CD4-positive, CD25-positive, alpha-beta regulatory T cell (primary cell): ENCODE measurements around the gene CNTN4. TPM values are rescaled to one million over a fixed set of nuclear protein-coding genes. Genes with fewer than 3 reads are reported as not detected.
A peak's percentile ranks its signal among the peaks of the same experiment; 100 is the strongest.

Experiments
- ATAC-seq, 2 donors: fragments of 150-1000 bp; cut with Tn5 transposase; one replicate each; pipeline ENCODE4 v1.10.0; 2021; ENCODE audit warnings: low read depth in 2 of 2, moderate number of reproducible peaks in 2 of 2, moderate library complexity in 1 of 2
- DNase-seq, 3 donors: peaks; one replicate each; pipeline versions ENCODE4 v3.0.0 to v3.0.0-alpha.2; 2012 to 2022; ENCODE audit warnings: mixed read lengths in 1 of 3
- H3K27ac ChIP-seq: one replicate; pipeline ENCODE4 v1.7.0; 2013; ENCODE audit warnings: mild to moderate bottlenecking, low read length; ENCODE audit not compliant: insufficient read depth, poor library complexity, severe bottlenecking
- H3K27me3 ChIP-seq: one replicate; pipeline ENCODE4 v1.7.0; 2013; ENCODE audit warnings: low read length; ENCODE audit not compliant: control insufficient read depth, insufficient read depth
- H3K36me3 ChIP-seq: one replicate; pipeline ENCODE4 v1.7.0; 2013; ENCODE audit warnings: mild to moderate bottlenecking, low read length, moderate library complexity; ENCODE audit not compliant: control insufficient read depth, insufficient read depth
- H3K4me1 ChIP-seq: 2 replicates; pipeline ENCODE4 v1.7.0; 2013; ENCODE audit warnings: mild to moderate bottlenecking, low read length; ENCODE audit not compliant: insufficient read depth, control insufficient read depth, poor library complexity, severe bottlenecking
- H3K4me3 ChIP-seq: one replicate; pipeline ENCODE4 v1.7.0; 2013; ENCODE audit warnings: low read depth, mild to moderate bottlenecking, low read length, moderate library complexity
- H3K9me3 ChIP-seq, 2 experiments: 1 replicate in 1 of 2; 2 replicates in 1 of 2; pipeline ENCODE4 v1.7.0; 2013; ENCODE audit warnings: low read length in 2 of 2, mild to moderate bottlenecking in 1 of 2, moderate library complexity in 1 of 2; ENCODE audit not compliant: control insufficient read depth in 2 of 2
- H3K27ac Mint-ChIP-seq, 3 donors: one replicate each; pipeline ENCODE4 v1.8.0; 2020 to 2022; ENCODE audit warnings: mild to moderate bottlenecking in 3 of 3, mixed read lengths in 3 of 3, moderate library complexity in 2 of 3
- H3K27me3 Mint-ChIP-seq: one replicate; pipeline ENCODE4 v1.8.0; 2022; ENCODE audit warnings: mild to moderate bottlenecking, mixed read lengths
- H3K36me3 Mint-ChIP-seq: one replicate; pipeline ENCODE4 v1.8.0; 2020; ENCODE audit warnings: mixed read lengths
- H3K4me1 Mint-ChIP-seq, 4 donors: one replicate each; pipeline ENCODE4 v1.8.0; 2020 to 2022; ENCODE audit warnings: mixed read lengths in 4 of 4, mild to moderate bottlenecking in 1 of 4
- H3K4me3 Mint-ChIP-seq, 4 donors: one replicate each; pipeline ENCODE4 v1.8.0; 2020 to 2022; ENCODE audit warnings: mild to moderate bottlenecking in 4 of 4, mixed read lengths in 4 of 4, moderate library complexity in 3 of 4
- H3K9me3 Mint-ChIP-seq, 7 donors: one replicate each; pipeline ENCODE4 v1.8.0; 2020 to 2022; ENCODE audit warnings: mixed read lengths in 7 of 7, mild to moderate bottlenecking in 3 of 7, moderate library complexity in 2 of 7
- polyA plus RNA-seq, 4 donors: library from polyadenylated mRNA; unstranded; fragments of 300-500 nt; fragmentation: Illumina TruSeq; gene quantifications; one replicate each; pipeline ENCODE4 v1.2.3, GENCODE V29; 2021
- total RNA-seq: library from RNA; stranded (reverse); gene quantifications from one replicate; pipeline ENCODE4 v1.2.3, GENCODE V29; 2022

Gene CNTN4
- total and polyA plus RNA-seq, 5 donors from 2014 or later, result not detected

- Histone ChIP-seq H3K4me1 (no peaks in the 10 kb centered on the region), H3K9me3 (no peaks in the 10 kb centered on the region), H3K27ac (no peak overlapping the region), H3K4me3 (no peak overlapping the region), H3K36me3 (no peaks in the 10 kb centered on the region), H3K27me3 (no peaks in the 10 kb centered on the region)
- DNase-seq (no peak), ATAC-seq (no peak)
- Mint-ChIP-seq H3K27ac (peak overlapping the region in 1 of 3 donors; percentile 41), H3K4me1 (no peaks in the 10 kb centered on the region), H3K36me3 (no peaks in the 10 kb centered on the region), H3K27me3 (no peaks in the 10 kb centered on the region), H3K4me3 (no peak overlapping the region), H3K9me3 (peaks cover 0 to 2% (median 0%) of the 10 kb centered on the region in 7 donors)
Measured at GRCh38 chr3:2856138-2857133, 757.8 kb downstream of the CNTN4 start.

GRCh38 chr3:2860626-2861025 is 762.0 kb downstream of the CNTN4 start:
- Histone ChIP-seq H3K9me3 (no peaks in the 10 kb centered on the region), H3K27me3 (no peaks in the 10 kb centered on the region), H3K4me1 (no peaks in the 10 kb centered on the region), H3K36me3 (no peaks in the 10 kb centered on the region), H3K4me3 (no peak overlapping the region), H3K27ac (no peak overlapping the region)
- H3K27me3 Mint-ChIP-seq, result no peaks in the 10 kb centered on the region
- no peaks in the 10 kb centered on the region for H3K36me3 Mint-ChIP-seq
- DNase-seq (no peak), ATAC-seq (no peak)
- peaks cover 0 to 2% (median 0%) of the 10 kb centered on the region in 7 donors for H3K9me3 Mint-ChIP-seq
- no peaks in the 10 kb centered on the region for H3K4me1 Mint-ChIP-seq
- no peak overlapping the region for H3K27ac Mint-ChIP-seq
- no peak overlapping the region for H3K4me3 Mint-ChIP-seq

GRCh38 chr3:2861120-2861519 is 762.5 kb downstream of the CNTN4 start:
- Histone ChIP-seq H3K27ac (no peak overlapping the region), H3K27me3 (no peaks in the 10 kb centered on the region), H3K4me1 (no peaks in the 10 kb centered on the region), H3K36me3 (no peaks in the 10 kb centered on the region), H3K9me3 (no peaks in the 10 kb centered on the region), H3K4me3 (no peak overlapping the region)
- DNase-seq (no peak), ATAC-seq (no peak)
- H3K27ac Mint-ChIP-seq, result no peak overlapping the region
- H3K36me3 Mint-ChIP-seq, result no peaks in the 10 kb centered on the region
- no peaks in the 10 kb centered on the region for H3K27me3 Mint-ChIP-seq
- H3K4me1 Mint-ChIP-seq, result no peaks in the 10 kb centered on the region
- peaks cover 0 to 2% (median 0%) of the 10 kb centered on the region in 7 donors for H3K9me3 Mint-ChIP-seq
- H3K4me3 Mint-ChIP-seq, result no peak overlapping the region

- peaks cover 0 to 2% (median 0%) of the 10 kb centered on the region in 7 donors for H3K9me3 Mint-ChIP-seq
Measured at GRCh38 chr3:2861920-2862319, 763.3 kb downstream of the CNTN4 start.

GRCh38 chr3:2862366-2862765 is 763.7 kb downstream of the CNTN4 start:
- Mint-ChIP-seq H3K4me1 (no peaks in the 10 kb centered on the region), H3K9me3 (peaks cover 0 to 2% (median 0%) of the 10 kb centered on the region in 7 donors), H3K27me3 (no peaks in the 10 kb centered on the region), H3K4me3 (no peak overlapping the region), H3K27ac (no peak overlapping the region), H3K36me3 (no peaks in the 10 kb centered on the region)
- H3K9me3 ChIP-seq, result no peaks in the 10 kb centered on the region
- ATAC-seq (no peak), DNase-seq (no peak)
- H3K27ac ChIP-seq, result no peak overlapping the region
- no peaks in the 10 kb centered on the region for H3K4me1 ChIP-seq
- no peak overlapping the region for H3K4me3 ChIP-seq
- H3K36me3 ChIP-seq, result no peaks in the 10 kb centered on the region
- H3K27me3 ChIP-seq, result no peaks in the 10 kb centered on the region

More at GRCh38 chr3:2861920-2862319, 763.3 kb downstream of the CNTN4 start:
- Histone ChIP-seq H3K9me3 (no peaks in the 10 kb centered on the region), H3K4me3 (no peak overlapping the region), H3K27ac (no peak overlapping the region), H3K36me3 (no peaks in the 10 kb centered on the region), H3K4me1 (no peaks in the 10 kb centered on the region), H3K27me3 (no peaks in the 10 kb centered on the region)
- no peaks in the 10 kb centered on the region for H3K27me3 Mint-ChIP-seq
- H3K36me3 Mint-ChIP-seq, result no peaks in the 10 kb centered on the region
- no peaks in the 10 kb centered on the region for H3K4me1 Mint-ChIP-seq
- no peak overlapping the region for H3K4me3 Mint-ChIP-seq
- DNase-seq, result no peak
- ATAC-seq, result no peak
- H3K27ac Mint-ChIP-seq, result no peak overlapping the region

GRCh38 chr3:2863127-2863526 is 764.5 kb downstream of the CNTN4 start:
- DNase-seq (no peak), ATAC-seq (no peak)
- Histone ChIP-seq H3K36me3 (no peaks in the 10 kb centered on the region), H3K27me3 (no peaks in the 10 kb centered on the region), H3K27ac (no peak overlapping the region), H3K9me3 (no peaks in the 10 kb centered on the region), H3K4me3 (no peak overlapping the region), H3K4me1 (no peaks in the 10 kb centered on the region)
- Mint-ChIP-seq H3K4me1 (no peaks in the 10 kb centered on the region), H3K9me3 (peaks cover 0 to 2% (median 0%) of the 10 kb centered on the region in 7 donors), H3K4me3 (no peak overlapping the region), H3K36me3 (no peaks in the 10 kb centered on the region), H3K27ac (no peak overlapping the region), H3K27me3 (no peaks in the 10 kb centered on the region)

GRCh38 chr3:2869905-2870304 is 771.2 kb downstream of the CNTN4 start:
- no peaks in the 10 kb centered on the region for H3K9me3 Mint-ChIP-seq
- no peaks in the 10 kb centered on the region for H3K4me1 Mint-ChIP-seq
- no peaks in the 10 kb centered on the region for H3K27me3 ChIP-seq
- H3K27me3 Mint-ChIP-seq, result no peaks in the 10 kb centered on the region
- no peak overlapping the region for H3K27ac ChIP-seq
- no peak overlapping the region for H3K27ac Mint-ChIP-seq
- H3K9me3 ChIP-seq, result no peaks in the 10 kb centered on the region
- ATAC-seq (no peak), DNase-seq (no peak)
- H3K4me3 Mint-ChIP-seq, result no peak overlapping the region
- H3K36me3 ChIP-seq, result no peaks in the 10 kb centered on the region
- H3K4me3 ChIP-seq, result no peak overlapping the region
- no peaks in the 10 kb centered on the region for H3K4me1 ChIP-seq
- no peaks in the 10 kb centered on the region for H3K36me3 Mint-ChIP-seq
